Measurements from ENCODE around the gene KCNB1.

The KCNB1 gene

GRCh38 chr20:49469060-49469459 is 13.4 kb downstream of the KCNB1 start:
- DNase-seq (ENCODE audit: low read depth) = no peak

DNA sequence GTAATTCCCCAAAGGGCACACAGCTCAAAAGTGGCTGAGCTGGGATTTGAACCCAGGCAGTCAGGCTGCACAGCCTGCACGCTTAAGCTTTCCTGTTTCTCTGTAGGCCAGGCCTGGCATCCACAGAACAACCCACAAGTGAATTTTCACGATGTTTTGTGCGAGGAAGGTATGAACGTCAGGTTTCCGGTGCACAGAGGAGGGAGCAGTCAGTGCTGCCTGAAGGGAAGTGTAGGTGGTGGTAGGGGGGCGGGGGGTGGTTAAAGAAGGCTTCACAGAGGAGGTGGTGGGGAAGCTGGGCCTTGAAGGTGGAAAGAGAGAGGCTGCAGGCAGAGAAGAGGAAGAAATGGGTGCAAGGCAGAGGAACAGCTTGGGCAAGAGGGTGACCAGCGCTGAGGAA is 14.1 kb downstream of the KCNB1 start:
- DNase-seq (ENCODE audit: low read depth) = no peak

DNA sequence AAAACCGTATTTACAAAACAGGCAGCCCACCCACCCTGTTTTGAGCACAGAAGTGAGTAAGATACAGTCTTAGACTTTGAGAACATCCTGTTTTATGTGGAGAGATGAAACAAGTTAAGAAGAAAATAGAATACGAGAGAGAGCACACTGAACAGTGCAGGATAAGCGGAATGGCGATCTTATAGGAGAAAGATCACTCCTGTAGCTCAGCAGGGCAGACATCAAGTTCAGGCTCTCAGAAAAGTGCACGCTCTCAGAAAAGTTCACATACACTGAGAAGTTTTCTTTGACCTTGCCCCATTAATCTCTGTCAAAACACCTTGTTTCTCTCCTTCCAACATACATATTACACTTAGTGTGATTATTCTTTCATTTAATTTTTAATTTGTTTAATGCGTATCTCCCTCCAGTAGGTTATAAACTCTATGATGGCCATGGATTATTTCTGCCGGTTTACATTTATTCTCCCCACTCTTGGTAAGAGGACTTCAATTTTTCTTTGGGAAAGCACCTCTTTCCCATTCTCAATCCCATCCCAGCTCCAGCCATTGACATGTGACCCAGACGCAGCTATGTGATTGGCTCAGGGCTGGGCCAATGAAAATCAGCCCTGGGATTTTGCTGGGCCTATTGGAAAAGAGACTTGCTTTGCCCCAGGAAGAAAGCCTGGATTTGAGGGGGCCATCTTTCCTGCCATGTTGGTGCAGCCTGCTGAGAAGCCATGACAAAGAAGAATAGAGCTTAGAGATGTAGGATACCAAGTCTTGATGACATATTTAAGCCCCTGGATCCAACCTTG is 16.2 kb downstream of the KCNB1 start:
- DNase-seq (ENCODE audit: low read depth) = no peak

DNA sequence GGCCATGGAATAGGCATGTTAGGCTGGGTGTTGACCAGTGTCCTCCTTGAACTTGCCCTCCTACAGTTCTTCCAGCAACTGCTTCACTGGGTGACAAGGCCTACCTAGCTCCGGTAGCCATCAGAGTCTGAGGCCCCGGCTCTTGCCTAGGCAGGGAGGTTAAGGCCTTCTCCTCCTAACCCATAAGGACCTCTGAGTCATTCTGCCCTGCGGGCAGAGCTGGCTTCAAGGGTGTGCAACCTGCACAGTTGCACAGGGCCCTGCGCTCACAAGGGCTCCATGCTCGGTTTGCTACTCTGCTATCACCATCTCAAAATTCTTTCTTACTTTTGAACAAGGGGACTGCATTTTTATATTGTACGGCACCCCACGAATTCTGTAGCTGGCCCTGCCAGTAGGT is 17.9 kb downstream of the KCNB1 start:
- no peak for DNase-seq (ENCODE audit: low read depth)

- no peak for DNase-seq (ENCODE audit: low read depth)
These were observed 19.8 kb downstream of the KCNB1 start for GRCh38 chr20:49462626-49463025.

- no peak for DNase-seq (ENCODE audit: low read depth)
These were observed 20.4 kb downstream of the KCNB1 start for GRCh38 chr20:49461894-49462620.

- DNase-seq (ENCODE audit: low read depth) = no peak
These were observed 21.6 kb downstream of the KCNB1 start for GRCh38 chr20:49460916-49461315.

DNA sequence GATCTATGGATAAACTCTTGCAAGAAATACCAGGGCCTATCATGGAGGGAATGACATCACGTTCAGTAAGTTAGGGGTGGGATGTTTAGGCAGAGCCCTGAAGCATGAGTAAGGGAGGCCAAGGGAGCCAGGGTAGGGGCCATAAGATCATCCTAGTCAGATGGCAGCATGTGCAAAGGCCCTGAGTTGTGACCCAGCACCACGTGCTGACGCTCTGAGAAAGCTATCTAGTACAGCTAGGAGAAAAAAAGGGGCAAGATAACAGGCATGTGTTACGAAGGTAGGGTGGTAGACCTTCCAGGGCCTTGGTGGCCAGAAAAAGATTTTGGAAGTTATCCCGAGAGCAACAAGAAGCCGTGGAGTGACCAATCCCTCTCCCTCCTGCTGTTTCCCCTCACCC is 22.3 kb downstream of the KCNB1 start:
- no peak for DNase-seq (ENCODE audit: low read depth)

DNA sequence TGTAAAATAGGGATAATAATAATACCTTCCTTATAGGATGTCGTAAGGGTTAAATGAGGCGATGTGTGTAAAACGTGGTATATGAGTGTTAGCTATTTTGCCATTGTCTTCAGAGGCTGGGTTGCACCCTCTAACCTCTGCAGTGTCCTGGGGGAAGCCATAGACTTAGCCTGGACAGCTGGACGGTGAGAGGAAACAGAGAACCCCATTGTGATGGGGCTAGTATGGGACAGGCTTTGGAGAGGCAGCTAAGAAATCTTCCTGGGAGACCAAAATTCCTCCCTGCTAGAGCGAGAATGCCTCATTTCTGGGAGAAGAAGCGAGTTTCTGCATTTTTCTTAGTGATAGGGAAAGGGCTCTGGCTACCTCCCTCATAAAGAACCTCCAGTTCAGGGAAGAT is 22.8 kb downstream of the KCNB1 start:
- DNase-seq (ENCODE audit: low read depth) = no peak

GRCh38 chr20:49457444-49457843 is 25.0 kb downstream of the KCNB1 start:
- DNase-seq (ENCODE audit: low read depth) = no peak

- DNase-seq (ENCODE audit: low read depth) = no peak
These were observed 25.8 kb downstream of the KCNB1 start for GRCh38 chr20:49456646-49457045.

DNA sequence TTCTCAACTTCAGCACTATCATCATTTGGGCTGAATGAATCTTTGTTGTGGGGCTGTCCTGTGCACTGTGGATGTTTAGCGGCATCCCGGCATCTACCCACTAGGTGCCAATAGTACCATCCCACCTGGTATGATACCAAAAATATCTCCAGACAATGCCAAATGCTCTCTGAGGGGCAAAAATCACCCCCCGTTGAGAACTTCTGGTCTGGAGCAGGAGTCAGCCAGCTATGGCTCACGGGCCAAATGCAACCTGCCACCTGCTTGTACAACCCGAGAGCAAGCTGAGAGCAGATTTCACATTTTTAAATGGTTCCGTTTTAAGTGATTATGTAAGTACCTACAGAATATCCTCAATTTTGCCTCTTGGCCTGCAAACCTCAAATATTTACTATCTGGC is 26.8 kb downstream of the KCNB1 start:
- DNase-seq (ENCODE audit: low read depth) = no peak

GRCh38 chr20:49452011-49452482 is 30.4 kb downstream of the KCNB1 start:
- DNase-seq (ENCODE audit: low read depth) = no peak

GRCh38 chr20:49450281-49450721 is 32.2 kb downstream of the KCNB1 start:
- DNase-seq (ENCODE audit: low read depth) = no peak

DNA sequence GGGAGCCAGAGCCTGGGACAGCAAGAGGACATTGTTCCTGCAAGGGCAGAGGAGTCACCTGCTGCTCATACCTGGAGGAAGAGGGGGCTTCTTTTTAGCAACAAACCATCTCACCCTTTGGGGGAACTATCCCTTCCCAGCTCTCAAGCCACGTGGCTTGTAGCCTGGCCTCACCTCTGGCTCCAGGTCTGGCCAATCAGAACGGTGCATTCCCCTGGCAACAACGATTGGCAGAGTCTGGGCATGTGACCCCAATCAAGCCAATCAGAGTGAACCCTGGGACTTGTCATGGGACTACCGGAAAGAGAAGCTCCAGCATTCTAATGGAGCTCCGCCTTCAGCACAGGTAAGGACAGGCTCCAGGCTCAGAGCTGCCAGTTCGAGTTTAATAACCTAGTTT is 33.6 kb downstream of the KCNB1 start:
- no peak for DNase-seq (ENCODE audit: low read depth)

- no peak for DNase-seq (ENCODE audit: low read depth)
These were observed 34.3 kb downstream of the KCNB1 start for GRCh38 chr20:49447946-49448809.

DNA sequence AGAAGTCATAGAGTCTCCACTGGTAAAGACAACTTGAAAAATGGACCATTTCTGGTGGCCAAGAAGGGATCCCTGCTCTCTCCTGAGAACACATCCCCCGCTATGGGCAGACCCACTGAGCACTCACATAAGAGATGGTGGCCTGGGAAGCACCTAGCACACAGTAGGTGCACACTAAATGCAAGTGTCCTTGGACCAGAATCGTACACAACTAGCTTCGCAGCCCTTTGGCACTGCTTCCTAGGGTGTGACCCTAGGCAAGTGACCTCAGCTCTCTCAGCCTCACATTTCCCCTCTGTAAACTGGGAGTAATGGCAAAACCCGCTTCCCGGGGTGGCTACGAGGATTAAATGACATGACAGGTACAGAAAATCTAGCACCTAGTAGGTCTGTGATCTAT is 35.1 kb downstream of the KCNB1 start:
- no peak for DNase-seq (ENCODE audit: low read depth)

GRCh38 chr20:49446808-49447207 is 35.7 kb downstream of the KCNB1 start:
- DNase-seq (ENCODE audit: low read depth) = no peak

GRCh38 chr20:49446080-49446479 is 36.4 kb downstream of the KCNB1 start:
- DNase-seq (ENCODE audit: low read depth) = no peak

DNA sequence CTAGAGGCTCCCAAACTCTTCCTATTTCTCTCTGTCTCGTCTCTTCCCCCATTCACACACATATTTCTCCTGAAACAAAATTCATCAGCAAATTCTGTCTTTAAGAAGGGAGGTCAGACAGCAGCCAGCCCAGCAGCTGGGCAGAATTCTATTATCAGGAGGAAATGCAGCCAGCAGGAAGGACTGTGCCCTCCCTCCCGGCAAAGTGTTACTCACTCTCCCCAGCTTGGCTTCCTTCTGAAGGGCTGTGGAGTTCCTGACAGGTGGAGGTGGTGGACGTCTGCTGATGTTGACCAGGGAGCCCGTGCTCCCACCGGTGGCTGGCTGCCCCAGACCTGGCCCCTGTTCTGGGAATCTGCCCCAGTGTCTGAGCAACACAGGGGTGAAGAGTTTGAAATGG is 37.3 kb downstream of the KCNB1 start:
- DNase-seq (ENCODE audit: low read depth) = no peak

GRCh38 chr20:49444553-49444990 is 37.9 kb downstream of the KCNB1 start:
- DNase-seq (ENCODE audit: low read depth) = no peak

DNA sequence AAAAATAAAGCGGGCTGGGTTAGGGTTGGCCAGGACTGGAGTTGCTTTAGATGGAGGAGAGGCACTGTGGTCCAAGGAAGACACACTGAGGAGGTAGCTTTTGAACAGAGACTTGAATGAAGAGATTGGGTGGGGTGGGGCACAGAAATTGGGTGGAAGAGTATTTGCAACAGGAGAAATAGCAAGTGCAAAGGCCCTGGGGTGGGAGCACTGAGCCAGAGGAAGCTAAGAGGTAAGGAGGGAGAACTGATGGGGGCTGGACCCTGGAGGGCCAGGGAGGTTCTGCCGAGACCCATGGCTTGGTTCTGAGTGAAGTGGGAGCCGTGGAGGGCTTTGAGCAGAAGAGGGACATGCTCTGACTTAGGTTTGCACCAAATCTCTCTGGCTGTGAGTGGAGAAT is 45.4 kb downstream of the KCNB1 start:
- no peak for DNase-seq (ENCODE audit: low read depth)

Data from activated T-cell treated with anti-CD3 and anti-CD28 coated beads for 1 hour (primary cell).